ENCODE data around the gene ADIPOQ.

- no peak for TF ChIP-seq CTCF (conservative IDR thresholded peaks at IDR 0.05; ENCODE audit: low read depth, low read length)
- TF ChIP-seq RCOR1 (IDR thresholded peaks at IDR 0.05; ENCODE audit: insufficient replicate concordance, low read length) = no peak
- no peak for TF ChIP-seq POLR2A (IDR thresholded peaks at IDR 0.05; ENCODE audit: low read depth, low read length)
- no peak for TF ChIP-seq MXI1 (IDR thresholded peaks at IDR 0.05; ENCODE audit: borderline replicate concordance, low read depth, low read length)
- TF ChIP-seq CHD1 (IDR thresholded peaks at IDR 0.05; ENCODE audit: low read depth, low read length) = no peak
- TF ChIP-seq RAD21 (IDR thresholded peaks at IDR 0.05; ENCODE audit: low read length) = no peak
- TF ChIP-seq FOS (IDR thresholded peaks at IDR 0.05; ENCODE audit: low read depth, low read length) = no peak
- no peak for TF ChIP-seq USF2 (IDR thresholded peaks at IDR 0.05; ENCODE audit: low read depth, low read length)
- TF ChIP-seq MAFK (IDR thresholded peaks at IDR 0.05; ENCODE audit: low read depth, low read length) = no peak
- no peak for TF ChIP-seq ELK1 (IDR thresholded peaks at IDR 0.05; ENCODE audit: borderline replicate concordance, low read depth, low read length)
- TF ChIP-seq CEBPB (IDR thresholded peaks at IDR 0.05; ENCODE audit: low read depth, low read length) = no peak
- TF ChIP-seq SMC3 (IDR thresholded peaks at IDR 0.05; ENCODE audit: low read depth, low read length) = no peak
- no peak for TF ChIP-seq BHLHE40 (IDR thresholded peaks at IDR 0.05; ENCODE audit: low read depth, low read length)
- no peak for TF ChIP-seq MAZ (IDR thresholded peaks at IDR 0.05; ENCODE audit: borderline replicate concordance, low read depth, low read length)
Observed at GRCh38 chr3:186841620-186842019, 890 bp upstream of the ADIPOQ start.
